Measurements from ENCODE around the gene CNIH3. TPM values are rescaled to one million over a fixed set of nuclear protein-coding genes. Genes with fewer than 3 reads are reported as not detected.

Gene CNIH3
- total and polyA plus RNA-seq, 2 donors (not counting 1 experiment from before 2014, with no cell fraction given), result 0.72 to 1.8 TPM

GRCh38 chr1:224760163-224760562, 144.0 kb downstream of the CNIH3 start:
- Histone ChIP-seq H3K27ac (ENCODE audit: low read length in 2 of 2) (no peak overlapping the region), H3K4me3 (ENCODE audit: control extremely low read depth in 1 of 5, extremely low read depth in 1 of 5, insufficient read depth in 1 of 5, low read depth in 2 of 5, low read length in 4 of 5) (no peak overlapping the region), H2AFZ (ENCODE audit: insufficient read depth, low read depth, low read length, poor library complexity, severe bottlenecking) (no peak overlapping the region), H3K27me3 (replicated peaks in 1 of 4; ENCODE audit: control extremely low read depth in 1 of 4, control insufficient read depth in 3 of 4, insufficient read depth in 4 of 4, low read length in 3 of 4) (no peaks in the 10 kb centered on the region), H3K4me1 (ENCODE audit: control insufficient read depth in 2 of 2, insufficient read depth in 2 of 2, low read length in 2 of 2) (no peaks in the 10 kb centered on the region), H3K79me2 (ENCODE audit: control insufficient read depth, insufficient read depth, low read length) (no peaks in the 10 kb centered on the region), H4K20me1 (ENCODE audit: control insufficient read depth, insufficient read depth, low read length, poor library complexity, severe bottlenecking) (no peaks in the 10 kb centered on the region), H3K9me3 (ENCODE audit: control extremely low read depth in 1 of 3, control insufficient read depth in 2 of 3, insufficient read depth in 1 of 3, low read length in 2 of 3) (peaks cover 0 to 9% (median 0%) of the 10 kb centered on the region in 3 donors), H3K36me3 (replicated peaks in 1 of 2; ENCODE audit: control extremely low read depth in 1 of 2, control insufficient read depth in 1 of 2, extremely low read depth in 1 of 2, insufficient read depth in 2 of 2, low read length in 1 of 2) (no peaks in the 10 kb centered on the region), H3K4me2 (replicated peaks; ENCODE audit: low read depth, low read length, poor library complexity, severe bottlenecking) (no peak overlapping the region), H3K9ac (ENCODE audit: low read length) (no peak overlapping the region)
- no peak for DNase-seq
- H3K4me3 Mint-ChIP-seq, result no peak overlapping the region
- 57% methylated on average over 1 of the region's 2 CpGs for WGBS (ENCODE audit: insufficient coverage)
- ChIA-PET CTCF (no interaction called here), POLR2A (no interaction called here)
- no peak for TF ChIP-seq CTCF (IDR thresholded peaks at IDR 0.05)
- no peak for TF ChIP-seq EZH2 (IDR thresholded peaks at IDR 0.05; ENCODE audit: borderline replicate concordance, insufficient read depth, low read depth, low read length, poor library complexity, severe bottlenecking)
- no peaks in the 10 kb centered on the region for H3K4me1 Mint-ChIP-seq
- intact Hi-C loops (cut with micrococcal nuclease), result no loop called here
- peaks cover 10% of the 10 kb centered on the region for H3K27me3 Mint-ChIP-seq
- no peak overlapping the region for H3K27ac Mint-ChIP-seq
- ATAC-seq (ENCODE audit: low read depth), result no peak
- H3K9me3 Mint-ChIP-seq (ENCODE audit: insufficient read depth), result peaks cover 4% of the 10 kb centered on the region

- H3K9me3 Mint-ChIP-seq (ENCODE audit: insufficient read depth), result peaks cover 4% of the 10 kb centered on the region
These were observed 145.1 kb downstream of the CNIH3 start for GRCh38 chr1:224761245-224761644.

More at GRCh38 chr1:224761245-224761644, 145.1 kb downstream of the CNIH3 start:
- no peak overlapping the region for H3K27ac Mint-ChIP-seq
- H4K20me1 ChIP-seq (ENCODE audit: control insufficient read depth, insufficient read depth, low read length, poor library complexity, severe bottlenecking), result no peaks in the 10 kb centered on the region
- WGBS (ENCODE audit: insufficient coverage), result 80% methylated on average over 1 of the region's 1 CpG
- no peaks in the 10 kb centered on the region for H3K36me3 ChIP-seq (replicated peaks in 1 of 2; ENCODE audit: control extremely low read depth in 1 of 2, control insufficient read depth in 1 of 2, extremely low read depth in 1 of 2, insufficient read depth in 2 of 2, low read length in 1 of 2)
- H3K79me2 ChIP-seq (ENCODE audit: control insufficient read depth, insufficient read depth, low read length), result no peaks in the 10 kb centered on the region
- no peak overlapping the region for H3K4me3 ChIP-seq (ENCODE audit: control extremely low read depth in 1 of 5, extremely low read depth in 1 of 5, insufficient read depth in 1 of 5, low read depth in 2 of 5, low read length in 4 of 5)
- no peak overlapping the region for H3K9ac ChIP-seq (ENCODE audit: low read length)
- no peak overlapping the region for H3K4me2 ChIP-seq (replicated peaks; ENCODE audit: low read depth, low read length, poor library complexity, severe bottlenecking)
- DNase-seq, result no peak
- H3K9me3 ChIP-seq (ENCODE audit: control extremely low read depth in 1 of 3, control insufficient read depth in 2 of 3, insufficient read depth in 1 of 3, low read length in 2 of 3), result peaks cover 0 to 9% (median 0%) of the 10 kb centered on the region in 3 donors
- no peaks in the 10 kb centered on the region for H3K27me3 ChIP-seq (replicated peaks in 1 of 4; ENCODE audit: control extremely low read depth in 1 of 4, control insufficient read depth in 3 of 4, insufficient read depth in 4 of 4, low read length in 3 of 4)
- H3K4me3 Mint-ChIP-seq, result no peak overlapping the region
- peaks cover 7% of the 10 kb centered on the region for H3K27me3 Mint-ChIP-seq
- H3K4me1 Mint-ChIP-seq, result no peaks in the 10 kb centered on the region
- H3K27ac ChIP-seq (ENCODE audit: low read length in 2 of 2), result no peak overlapping the region
- no peak overlapping the region for H2AFZ ChIP-seq (ENCODE audit: insufficient read depth, low read depth, low read length, poor library complexity, severe bottlenecking)
- intact Hi-C loops (cut with micrococcal nuclease), result no loop called here
- POLR2A ChIA-PET, result no interaction called here
- no peak for TF ChIP-seq CTCF (IDR thresholded peaks at IDR 0.05)
- TF ChIP-seq EZH2 (IDR thresholded peaks at IDR 0.05; ENCODE audit: borderline replicate concordance, insufficient read depth, low read depth, low read length, poor library complexity, severe bottlenecking), result no peak
- CTCF ChIA-PET, result no interaction called here
- no peaks in the 10 kb centered on the region for H3K4me1 ChIP-seq (ENCODE audit: control insufficient read depth in 2 of 2, insufficient read depth in 2 of 2, low read length in 2 of 2)
- no peak for ATAC-seq (ENCODE audit: low read depth)

Measured in B cell (primary cell).